A549 treated with AZD9567 at 1 μM for 4 hours (cell line): ENCODE data around the gene ORC4. TPM values are rescaled to one million over a fixed set of nuclear protein-coding genes. Genes with fewer than 3 reads are reported as not detected.

ENCODE experiments used
- total RNA-seq: library from RNA; stranded (reverse); fragments of 200-300 nt; extraction: Qiagen RNA extraction; gene quantifications from 5 replicates; pipeline ENCODE4 v1.2.3, GENCODE V29; 2022; ENCODE audit not compliant: insufficient read depth

The ORC4 gene
- total RNA-seq, result 35.0 to 44.8 TPM (median 41.1 TPM) in 5 replicates

DNA sequence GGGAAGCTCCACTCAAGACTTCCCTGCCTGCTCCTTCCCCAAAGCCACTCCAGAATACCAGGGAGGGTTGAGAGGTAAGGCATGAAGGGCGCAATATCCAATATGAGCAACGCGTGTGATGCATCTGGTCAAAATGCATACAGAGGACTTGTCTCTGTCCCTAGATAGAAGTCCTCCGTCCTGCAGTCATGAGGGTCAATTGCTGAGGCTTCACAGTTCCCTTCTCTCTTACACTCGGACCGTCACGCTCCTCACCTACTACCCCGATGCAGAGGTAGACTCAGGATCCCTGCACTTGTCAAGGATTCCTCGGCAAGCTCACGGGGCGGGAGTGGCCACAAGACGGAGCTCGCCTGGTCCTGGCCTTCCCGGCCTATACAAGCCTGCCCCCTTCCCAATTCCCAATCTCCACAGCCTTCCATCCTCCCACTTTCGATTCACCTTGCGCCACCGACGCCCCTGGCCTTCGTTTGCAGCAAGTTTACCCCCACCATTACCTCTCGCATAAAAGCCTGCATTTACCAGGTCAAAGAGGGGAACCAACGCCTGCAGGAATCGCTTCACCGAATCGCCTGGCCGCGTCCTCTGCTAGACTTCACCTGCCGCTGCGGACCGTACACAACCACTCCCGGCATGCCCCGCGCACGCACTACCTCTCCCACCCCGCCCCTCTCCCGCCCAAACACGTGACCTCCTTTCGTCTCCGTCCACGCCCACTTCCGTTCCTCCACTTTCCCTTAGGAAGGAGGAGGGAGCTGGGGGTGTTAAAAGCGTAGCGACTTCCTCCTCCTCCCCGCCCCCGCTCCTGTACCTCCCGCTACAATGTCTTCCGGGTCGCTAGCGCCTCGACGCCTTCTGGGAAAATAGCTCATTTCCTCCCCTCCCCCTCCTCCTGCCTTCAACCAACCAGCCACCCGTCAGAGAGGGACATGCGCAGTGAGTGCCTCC lies at the start of gene ORC4:
Gene ORC4 (minus strand): TSS at position 627 of the 948 bp plus-strand sequence. CDS start 44,779 bp downstream, outside the sequence.

DNA sequence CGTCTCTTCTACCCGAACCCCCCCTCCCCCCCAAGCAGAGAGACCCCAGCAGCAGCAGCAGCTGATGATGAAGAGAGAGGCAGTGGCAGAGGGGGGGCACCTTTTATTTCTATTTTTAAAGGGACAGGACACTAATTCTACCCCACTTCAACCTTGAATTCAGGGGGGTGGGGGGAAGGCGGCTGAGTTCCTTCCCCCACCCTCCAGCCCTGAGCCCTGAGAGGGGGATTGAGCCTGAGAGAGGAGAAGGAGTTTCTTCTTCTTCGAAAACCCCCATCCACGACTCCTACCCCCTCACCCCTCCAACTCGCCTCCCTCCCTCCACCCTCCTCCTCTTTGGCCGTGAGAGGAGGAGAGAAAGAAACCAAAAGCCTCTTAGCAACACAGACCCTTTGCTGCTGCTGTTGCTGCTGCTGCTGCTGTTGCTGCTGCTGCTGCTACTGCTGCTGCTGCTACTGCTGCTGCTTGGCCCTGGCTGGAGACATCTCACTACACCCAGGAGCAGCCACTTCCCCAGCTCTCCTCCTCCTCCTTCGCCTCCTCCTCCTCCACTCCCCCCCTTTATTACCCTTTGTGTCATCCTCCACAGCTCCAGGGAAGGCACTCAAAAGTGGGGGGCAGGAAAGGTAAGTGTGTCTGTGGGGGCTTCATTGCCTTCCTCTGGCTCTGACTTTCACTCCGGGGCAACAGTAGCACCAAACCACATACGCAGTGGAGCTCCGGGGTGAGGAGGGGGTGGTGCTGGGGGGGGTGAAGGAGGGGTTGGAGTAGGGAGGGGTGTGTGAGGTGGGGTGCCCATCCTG lies 723 bp upstream of the ORC4 start, which contains the start of gene MBD5:
Gene MBD5 (plus strand): TSS at position 33 of the 803 bp plus-strand sequence.

Other genes with a start within 250 kb of the ORC4 start
- 3.3 to 6.2 TPM (median 4.0 TPM) in 5 replicates for gene ACVR2A, start 175.7 kb downstream of the ORC4 start, total RNA-seq
- gene MBD5, start 354 bp upstream of the ORC4 start, total RNA-seq, result 4.1 to 6.9 TPM (median 5.5 TPM) in 4 of 5 replicates, not detected in the other